Right lung (tissue), 5 donors: ENCODE results near the gene H2BK1. TPM values are rescaled to one million over a fixed set of nuclear protein-coding genes. Genes with fewer than 3 reads are reported as not detected.

Experiments
- DNase-seq, 2 donors: peaks; one replicate each; pipeline ENCODE4 v3.0.0-alpha.2; 2013
- polyA plus RNA-seq, 5 donors: library from polyadenylated mRNA; unstranded; fragments of 120-200 nt; gene quantifications; one replicate each; pipeline versions ENCODE4 v1.2.1 to v1.2.3, GENCODE V29; 2013; ENCODE audit warnings: inconsistent platforms in 1 of 5, low replicate concordance in 1 of 5; ENCODE audit not compliant: insufficient read length in 5 of 5, insufficient read depth in 1 of 5

The H2BK1 gene
- polyA plus RNA-seq, 5 donors, result 0.35 TPM; not detected in 4

DNA sequence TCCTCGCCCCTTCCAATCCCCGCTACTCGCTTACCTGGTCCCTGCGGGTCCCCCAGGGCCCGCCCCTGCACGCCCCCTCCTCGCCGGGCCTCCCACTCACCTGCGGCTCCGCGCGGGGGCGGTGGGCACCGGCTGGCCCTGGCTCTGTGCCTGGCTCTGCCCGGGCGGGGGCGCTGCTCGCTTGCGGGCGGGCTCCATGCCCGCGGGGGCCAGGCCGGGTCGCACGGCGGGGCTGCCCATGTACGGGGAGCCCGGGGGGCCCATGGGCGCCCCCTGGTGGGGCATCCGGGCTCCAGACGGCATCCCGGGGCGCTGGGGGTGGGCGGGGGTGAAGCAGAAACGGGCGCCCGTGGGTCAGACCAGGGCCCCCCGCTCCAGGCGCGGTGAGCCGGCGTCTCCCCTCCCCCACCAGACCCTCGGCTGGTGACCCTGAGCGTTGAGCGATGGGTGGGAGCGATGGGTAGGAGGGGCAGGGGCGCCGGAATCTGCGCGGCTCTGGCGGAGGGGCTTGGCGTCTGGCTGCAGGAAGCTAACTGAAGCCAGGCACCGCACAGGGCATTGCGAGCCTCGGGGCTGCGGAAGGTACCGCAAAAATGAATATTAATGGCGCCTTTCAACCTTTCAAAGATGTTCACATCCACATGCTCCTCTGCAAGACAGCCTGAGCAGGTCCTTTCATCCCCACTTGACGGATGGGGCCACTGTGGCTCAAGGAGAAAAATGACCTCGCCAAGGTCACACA lies 35.2 kb upstream of the H2BK1 start:
- no peak for DNase-seq

DNA sequence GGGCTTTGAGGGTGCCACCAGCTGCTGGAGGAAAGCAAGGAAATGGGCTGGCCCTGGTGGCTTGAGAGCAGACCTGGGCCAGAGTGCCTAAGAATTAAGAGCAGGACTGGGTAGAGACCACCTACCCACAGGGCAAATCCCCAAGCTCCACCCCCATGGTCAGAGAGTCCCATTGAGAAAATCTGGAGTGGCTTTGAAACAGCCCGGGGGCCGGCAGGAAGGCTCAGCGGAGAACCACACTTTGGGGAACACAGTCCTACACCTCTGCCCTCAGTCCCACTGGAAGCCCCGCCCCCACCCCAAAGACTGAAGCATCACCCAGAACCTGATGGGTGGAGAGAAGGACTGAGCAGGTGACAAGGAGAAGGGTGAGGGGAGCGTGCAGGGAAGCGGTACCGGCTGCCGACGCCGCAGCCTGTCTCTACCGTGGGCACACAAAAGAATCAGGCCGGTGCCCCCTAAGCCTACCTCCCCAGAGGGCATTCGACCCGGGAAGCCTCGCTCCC lies 34.6 kb upstream of the H2BK1 start:
- no peak for DNase-seq

DNA sequence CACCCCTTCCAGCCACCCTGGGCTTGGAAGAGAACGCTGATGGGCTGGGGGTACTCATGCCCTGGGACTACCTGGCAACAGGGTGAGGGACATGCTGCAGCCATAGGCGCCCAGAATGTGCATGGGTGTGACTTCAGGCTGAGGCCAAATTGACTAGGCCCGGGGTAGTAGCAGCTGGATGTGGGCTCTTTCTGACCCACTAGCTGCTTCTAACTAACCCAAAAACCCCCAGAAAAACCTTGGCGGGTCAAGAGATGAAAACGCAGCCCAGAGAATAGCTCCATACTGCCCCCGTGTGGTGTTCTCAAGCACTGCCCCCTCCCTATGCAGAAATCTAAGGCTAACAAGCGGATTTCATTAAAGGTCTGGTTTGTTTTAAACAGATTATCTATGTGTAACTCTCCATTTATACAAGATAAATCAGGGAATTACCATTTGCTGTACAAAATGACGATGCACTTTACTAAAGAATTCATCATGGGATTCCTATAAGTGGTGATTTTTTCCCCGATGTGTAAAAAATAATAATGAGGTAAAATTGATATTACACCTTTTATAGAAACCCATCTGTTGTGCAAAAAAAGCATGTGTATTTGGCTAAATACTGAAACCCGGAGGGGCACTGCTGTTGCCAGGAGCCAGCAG lies 34.0 kb upstream of the H2BK1 start:
- DNase-seq, result no peak

DNA sequence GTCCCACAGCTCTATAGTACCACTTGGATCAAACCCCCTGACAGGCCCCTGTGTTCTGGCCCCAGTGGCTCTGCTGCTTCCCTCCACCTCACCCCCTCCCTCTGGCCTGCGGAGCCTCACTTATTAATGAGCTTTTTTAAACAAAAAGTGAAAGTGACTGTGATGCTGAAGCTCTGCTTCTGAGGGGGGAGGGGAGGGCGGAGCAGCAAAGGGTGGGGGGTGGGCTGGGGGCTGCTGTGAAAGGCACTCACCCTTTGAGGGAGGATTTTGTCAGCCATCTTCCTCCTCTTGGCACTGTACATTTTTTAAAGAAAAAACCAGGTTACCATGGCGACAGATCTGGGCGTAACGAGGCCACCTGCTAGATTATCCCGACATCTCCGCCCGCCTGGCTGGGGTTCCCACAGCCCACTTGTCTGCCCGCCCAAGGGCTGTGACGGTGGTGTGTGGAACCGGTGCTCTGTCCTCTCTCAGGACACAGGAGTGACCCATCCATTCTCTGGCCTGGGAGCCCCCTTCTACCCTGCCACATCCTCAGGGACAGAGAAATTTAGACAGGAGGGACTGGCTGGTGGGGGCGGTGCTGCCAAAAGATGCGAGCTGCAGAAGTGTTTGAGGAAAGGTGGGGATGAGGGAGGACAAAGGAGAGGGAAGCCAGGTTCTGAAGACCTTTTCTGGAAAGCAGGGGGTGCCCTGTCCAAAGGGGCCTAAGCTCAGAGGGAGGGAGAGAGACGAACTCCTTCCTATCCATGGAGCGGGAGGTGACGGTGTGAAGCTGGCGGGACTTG lies 33.3 kb upstream of the H2BK1 start:
- DNase-seq, result no peak

DNA sequence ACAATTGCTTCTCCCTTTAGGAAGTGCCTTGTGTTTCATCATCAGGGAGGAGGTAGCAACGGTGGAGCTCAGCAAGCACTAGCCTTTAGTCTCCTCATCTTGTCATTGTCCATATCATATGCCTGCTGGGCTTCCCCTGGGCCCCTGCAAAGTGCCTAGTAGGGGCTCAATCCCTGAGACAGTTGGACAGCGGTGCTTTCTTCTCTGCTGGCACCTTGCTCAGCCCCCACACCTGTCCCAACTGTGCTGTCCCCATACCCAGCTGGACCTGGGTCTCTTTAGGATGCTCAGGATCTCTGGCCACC lies 32.7 kb upstream of the H2BK1 start:
- DNase-seq, result no peak

DNA sequence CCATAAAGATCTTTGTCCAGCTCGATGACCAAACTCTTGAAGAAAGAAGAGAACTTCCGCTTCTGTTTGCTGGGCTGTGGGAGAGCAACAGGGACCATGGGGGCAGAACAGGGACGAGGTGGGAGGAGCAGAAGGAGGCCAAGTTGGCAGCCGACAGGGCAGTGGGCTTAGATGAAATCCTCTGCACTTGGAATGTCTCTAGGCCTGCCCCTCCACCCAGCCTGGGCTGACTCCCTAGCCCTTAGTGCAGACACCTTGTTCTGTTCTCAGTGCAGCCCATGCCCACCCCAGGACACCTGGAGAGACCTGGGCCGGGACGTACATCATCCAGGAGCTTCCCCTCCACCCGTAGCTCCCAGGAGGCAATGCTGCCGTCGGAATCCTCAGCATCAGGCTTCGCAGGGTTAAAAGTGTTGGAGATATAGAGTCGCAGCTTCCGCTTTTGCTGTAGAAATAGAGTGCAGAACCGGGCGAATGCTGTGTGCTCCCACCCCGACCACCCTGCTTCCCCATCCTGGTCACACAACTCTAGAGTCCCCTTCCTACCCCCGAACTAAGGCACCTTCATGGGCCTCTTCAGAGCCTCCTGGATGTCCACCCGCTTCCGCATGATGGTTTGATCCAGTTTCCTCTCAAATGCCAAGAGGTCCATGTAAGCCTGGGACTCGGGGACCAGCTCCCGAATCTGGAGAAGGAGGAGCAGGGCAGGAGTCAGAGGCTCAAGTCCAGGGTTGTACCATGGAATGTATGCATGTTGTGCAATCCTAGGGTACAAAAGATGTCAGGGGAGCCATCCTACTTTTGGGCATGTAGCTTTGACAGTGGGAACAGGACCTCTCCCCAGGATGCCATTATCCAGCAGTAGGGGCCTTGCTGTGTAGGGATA lies 32.1 kb upstream of the H2BK1 start:
- DNase-seq, result no peak

DNA sequence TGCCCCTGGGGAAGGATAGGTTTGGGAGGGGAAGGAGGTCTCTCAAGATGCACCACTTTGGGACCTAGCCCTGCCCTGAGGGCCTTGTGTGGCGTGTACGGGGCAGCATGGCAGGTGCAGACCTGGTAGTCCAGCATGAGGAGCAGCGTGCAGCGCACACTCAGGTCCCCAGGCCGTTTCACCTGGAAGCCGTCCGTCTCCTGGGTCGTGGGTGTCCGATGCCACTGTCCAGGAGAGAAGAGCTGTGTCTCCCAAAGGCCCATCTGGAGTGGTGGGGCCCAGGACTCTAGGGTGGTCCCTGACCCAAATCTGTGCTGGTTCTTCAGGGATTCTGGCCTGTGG lies 31.4 kb upstream of the H2BK1 start:
- no peak for DNase-seq

DNA sequence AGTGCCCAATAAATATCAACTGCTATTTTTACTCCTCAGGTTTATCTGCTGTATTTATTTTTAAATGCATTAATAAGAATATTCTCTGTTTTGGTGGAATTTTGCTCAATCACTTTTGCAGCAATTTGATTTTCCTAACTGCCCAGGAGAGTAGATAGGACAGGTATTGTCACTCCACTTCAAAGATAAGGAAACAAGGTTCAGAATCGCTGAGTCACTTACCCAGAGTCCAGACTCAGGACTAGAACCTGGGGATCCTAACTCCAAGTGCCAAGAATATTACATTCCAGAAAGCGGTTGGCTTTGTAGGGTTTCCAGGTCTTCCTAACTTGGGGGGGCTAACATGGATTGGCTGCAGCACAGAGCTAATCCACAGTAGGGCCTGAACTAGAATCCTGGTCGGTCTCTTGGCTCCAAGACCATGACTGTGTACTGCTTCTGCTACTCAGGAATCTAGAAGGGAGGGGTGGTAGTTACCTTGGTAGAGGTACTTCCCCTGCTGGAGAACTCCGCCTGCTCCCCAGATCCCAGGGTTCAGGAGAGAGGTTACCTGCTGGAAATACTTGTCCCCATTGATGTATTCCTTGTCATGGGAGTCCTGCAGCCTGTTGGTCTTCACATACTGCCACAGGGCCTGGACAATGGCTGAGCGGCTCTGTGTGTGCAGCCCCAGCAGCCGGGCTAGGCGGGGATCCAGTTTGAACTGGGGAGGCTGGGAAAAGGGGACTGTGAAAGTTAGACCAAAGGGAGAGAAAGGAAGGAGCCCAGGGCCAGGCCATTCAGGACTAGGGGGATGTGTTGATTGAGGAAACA lies 30.9 kb upstream of the H2BK1 start:
- DNase-seq, result no peak

DNA sequence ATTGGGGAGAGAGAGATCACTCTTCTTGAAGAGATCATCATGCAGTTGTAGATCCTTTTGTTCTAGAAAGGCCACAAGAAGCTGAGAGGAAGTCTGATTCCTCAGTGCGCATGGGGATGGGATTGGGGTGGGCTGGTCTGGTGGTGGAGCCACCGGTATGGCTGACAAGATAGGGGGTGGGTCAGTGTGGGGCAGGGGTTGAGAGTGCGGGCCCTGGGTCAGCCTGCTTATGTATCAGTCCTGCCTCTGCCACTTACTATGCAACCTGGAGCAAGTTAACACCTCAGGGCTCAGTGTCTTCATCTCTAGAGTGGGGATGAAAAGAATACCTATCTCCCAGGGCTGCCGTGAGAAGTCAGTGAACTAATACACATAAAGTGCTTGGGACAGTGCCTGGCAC lies 30.2 kb upstream of the H2BK1 start:
- DNase-seq, result no peak

DNA sequence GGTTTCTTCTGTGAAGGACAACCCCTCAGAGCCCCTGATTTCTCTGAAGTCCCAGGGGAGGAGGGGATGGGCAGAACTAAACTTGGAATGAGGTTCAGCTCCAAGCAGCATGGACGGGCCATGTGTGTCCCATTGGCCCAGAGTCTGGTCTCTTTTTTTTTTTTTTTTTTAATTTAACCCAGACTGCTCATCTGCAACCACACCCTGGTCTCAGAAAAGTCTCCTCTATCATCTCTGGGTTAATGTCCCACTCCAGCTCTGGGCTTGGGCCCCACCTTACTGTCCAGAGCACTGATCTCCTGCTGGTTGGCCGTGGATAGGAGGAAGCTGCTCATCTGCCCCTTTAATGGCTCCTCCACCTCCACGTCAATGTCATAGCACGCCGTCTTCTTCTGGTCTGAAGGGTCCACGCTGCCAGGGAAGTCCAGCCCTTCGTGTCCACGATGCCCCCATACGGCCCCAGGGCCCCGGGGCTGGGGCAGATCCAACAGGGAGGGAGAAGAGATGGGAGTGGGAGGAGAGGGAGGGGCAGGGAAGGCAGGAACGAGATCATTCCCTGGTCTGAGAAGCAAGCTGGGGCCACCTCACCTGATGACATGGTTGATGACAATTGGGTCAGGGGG lies 29.7 kb upstream of the H2BK1 start:
- no peak for DNase-seq

DNA sequence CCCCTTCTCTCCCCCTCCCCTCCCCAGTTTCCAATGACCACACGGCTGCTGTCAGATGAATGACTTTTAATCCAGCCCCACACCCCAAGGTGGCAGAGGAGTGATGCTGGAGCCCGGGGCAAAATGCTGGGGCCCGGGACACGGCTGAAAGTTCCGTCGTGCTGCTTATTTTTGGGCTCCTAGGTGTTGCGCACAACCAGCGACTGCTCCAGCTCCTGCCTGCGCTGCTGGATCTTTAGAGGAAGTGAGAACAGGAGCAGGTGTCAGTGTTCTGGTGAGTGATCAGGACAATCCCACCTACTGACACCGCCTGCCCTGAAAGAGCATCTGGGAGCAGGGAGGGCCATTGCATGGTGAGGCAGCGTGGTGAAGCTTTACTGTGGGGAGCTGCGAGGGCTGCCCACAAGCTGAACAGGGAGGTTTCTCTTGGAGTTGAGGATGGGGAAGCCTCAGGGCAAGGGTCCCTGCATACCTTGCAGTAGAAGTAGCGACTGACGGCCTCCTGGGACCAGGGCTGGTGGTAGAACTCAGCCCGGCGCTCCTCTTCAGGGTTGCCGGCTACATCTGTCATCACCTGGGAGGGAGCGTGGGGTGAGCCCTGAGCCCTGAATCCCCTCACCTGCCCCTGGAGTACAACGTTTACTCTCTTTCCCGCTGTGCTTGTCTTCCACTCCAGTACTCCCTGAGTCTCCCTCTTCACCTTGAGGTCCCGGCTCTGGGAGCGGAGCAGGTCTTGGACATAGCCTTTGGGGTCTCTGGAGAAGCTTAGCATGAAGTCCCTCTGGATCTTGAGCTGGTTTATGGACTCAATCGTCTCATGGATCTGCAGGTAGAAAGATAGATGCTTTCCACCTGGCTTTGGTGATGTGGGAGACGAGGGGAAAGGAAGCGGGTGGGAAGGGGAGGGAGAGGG lies 28.9 kb upstream of the H2BK1 start:
- no peak for DNase-seq

DNA sequence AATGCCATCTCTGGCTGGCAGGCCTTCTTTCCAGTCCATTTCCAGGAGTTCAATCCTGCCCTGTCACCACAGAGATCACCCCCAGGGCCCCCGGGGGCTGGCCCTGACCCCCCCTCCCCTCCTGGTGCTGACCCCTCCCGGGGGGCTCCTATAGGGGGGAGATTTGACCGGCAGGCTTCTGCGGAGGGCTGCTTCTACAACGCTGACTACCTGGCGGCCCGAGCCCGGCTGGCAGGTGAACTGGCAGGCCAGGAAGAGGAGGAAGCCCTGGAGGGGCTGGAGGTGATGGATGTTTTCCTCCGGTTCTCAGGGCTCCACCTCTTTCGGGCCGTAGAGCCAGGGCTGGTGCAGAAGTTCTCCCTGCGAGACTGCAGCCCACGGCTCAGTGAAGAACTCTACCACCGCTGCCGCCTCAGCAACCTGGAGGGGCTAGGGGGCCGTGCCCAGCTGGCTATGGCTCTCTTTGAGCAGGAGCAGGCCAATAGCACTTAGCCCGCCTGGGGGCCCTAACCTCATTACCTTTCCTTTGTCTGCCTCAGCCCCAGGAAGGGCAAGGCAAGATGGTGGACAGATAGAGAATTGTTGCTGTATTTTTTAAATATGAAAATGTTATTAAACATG lies 28.0 kb upstream of the H2BK1 start:
- no peak for DNase-seq

DNA sequence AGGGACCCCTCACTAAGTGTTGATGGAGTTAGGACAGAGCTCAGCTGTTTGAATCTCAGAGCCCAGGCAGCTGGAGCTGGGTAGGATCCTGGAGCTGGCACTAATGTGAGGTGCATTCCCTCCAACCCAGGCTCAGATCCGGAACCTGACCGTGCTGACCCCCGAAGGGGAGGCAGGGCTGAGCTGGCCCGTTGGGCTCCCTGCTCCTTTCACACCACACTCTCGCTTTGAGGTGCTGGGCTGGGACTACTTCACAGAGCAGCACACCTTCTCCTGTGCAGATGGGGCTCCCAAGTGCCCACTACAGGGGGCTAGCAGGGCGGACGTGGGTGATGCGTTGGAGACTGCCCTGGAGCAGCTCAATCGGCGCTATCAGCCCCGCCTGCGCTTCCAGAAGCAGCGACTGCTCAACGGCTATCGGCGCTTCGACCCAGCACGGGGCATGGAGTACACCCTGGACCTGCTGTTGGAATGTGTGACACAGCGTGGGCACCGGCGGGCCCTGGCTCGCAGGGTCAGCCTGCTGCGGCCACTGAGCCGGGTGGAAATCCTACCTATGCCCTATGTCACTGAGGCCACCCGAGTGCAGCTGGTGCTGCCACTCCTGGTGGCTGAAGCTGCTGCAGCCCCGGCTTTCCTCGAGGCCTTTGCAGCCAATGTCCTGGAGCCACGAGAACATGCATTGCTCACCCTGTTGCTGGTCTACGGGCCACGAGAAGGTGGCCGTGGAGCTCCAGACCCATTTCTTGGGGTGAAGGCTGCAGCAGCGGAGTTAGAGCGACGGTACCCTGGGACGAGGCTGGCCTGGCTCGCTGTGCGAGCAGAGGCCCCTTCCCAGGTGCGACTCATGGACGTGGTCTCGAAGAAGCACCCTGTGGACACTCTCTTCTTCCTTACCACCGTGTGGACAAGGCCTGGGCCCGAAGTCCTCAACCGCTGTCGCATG lies 27.2 kb upstream of the H2BK1 start:
- no peak for DNase-seq

DNA sequence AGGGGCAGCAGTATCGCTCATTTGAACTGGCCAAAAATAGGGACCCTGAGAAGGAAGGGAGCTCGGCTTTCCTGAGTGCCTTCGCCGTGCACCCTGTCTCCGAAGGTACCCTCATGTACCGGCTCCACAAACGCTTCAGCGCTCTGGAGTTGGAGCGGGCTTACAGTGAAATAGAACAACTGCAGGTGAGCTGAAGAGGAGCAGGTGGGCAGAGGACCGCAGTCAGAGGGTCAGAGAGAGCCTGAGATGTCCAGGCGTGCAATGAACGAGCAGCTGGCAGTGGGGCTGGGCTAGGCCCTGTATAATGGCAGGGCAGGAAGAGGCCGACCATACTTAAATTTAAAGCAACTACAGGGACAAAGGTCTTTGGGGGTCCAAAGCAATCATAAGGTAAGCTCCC lies 26.1 kb upstream of the H2BK1 start:
- no peak for DNase-seq

DNA sequence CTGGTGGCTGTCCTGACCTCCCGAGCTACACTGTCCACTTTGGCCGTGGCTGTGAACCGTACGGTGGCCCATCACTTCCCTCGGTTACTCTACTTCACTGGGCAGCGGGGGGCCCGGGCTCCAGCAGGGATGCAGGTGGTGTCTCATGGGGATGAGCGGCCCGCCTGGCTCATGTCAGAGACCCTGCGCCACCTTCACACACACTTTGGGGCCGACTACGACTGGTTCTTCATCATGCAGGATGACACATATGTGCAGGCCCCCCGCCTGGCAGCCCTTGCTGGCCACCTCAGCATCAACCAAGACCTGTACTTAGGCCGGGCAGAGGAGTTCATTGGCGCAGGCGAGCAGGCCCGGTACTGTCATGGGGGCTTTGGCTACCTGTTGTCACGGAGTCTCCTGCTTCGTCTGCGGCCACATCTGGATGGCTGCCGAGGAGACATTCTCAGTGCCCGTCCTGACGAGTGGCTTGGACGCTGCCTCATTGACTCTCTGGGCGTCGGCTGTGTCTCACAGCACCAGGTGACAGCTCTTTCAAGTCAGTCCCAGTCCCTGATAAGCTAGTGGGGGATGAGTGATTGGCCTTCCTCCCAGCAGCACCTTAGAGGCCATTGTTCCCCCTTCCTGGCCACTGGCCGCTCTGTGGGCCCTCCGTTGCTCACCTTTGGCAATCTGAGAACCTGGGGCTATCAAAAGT lies 25.0 kb upstream of the H2BK1 start:
- DNase-seq, result no peak

DNA sequence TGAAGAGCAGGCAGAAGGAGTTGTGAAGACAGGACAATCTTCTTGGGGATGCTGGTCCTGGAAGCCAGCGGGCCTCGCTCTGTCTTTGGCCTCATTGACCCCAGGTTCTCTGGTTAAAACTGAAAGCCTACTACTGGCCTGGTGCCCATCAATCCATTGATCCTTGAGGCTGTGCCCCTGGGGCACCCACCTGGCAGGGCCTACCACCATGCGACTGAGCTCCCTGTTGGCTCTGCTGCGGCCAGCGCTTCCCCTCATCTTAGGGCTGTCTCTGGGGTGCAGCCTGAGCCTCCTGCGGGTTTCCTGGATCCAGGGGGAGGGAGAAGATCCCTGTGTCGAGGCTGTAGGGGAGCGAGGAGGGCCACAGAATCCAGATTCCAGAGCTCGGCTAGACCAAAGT lies 23.5 kb upstream of the H2BK1 start:
- DNase-seq, result no peak
